Chondrocyte (in vitro differentiated cells): ENCODE measurements around the gene ABHD16B. TPM values are rescaled to one million over a fixed set of nuclear protein-coding genes. Genes with fewer than 3 reads are reported as not detected.
A peak's percentile ranks its signal among the peaks of the same experiment; 100 is the strongest.
"Not testable (repeated sequence)": the region's sequence is repeated elsewhere in the genome, so short reads cannot be mapped to it uniquely, and the experiment has no call there.

Experiments
- DNase-seq: peaks from one replicate; pipeline ENCODE4 v3.0.0; 2021; ENCODE audit warnings: mixed read lengths, low spot score
- H3K27ac Mint-ChIP-seq: one replicate; pipeline ENCODE4 v1.8.0; 2021; ENCODE audit warnings: mild to moderate bottlenecking, moderate library complexity, mixed read lengths; ENCODE audit not compliant: unreplicated experiment
- H3K27me3 Mint-ChIP-seq: 2 replicates; pipeline ENCODE4 v1.8.0; 2021; ENCODE audit warnings: low read depth, mixed read lengths
- H3K36me3 Mint-ChIP-seq: 2 replicates; pipeline ENCODE4 v1.8.0; 2021; ENCODE audit warnings: low read depth, mixed read lengths
- H3K4me1 Mint-ChIP-seq: 2 replicates; pipeline ENCODE4 v1.8.0; 2021; ENCODE audit warnings: low read depth, mild to moderate bottlenecking, mixed read lengths
- H3K4me3 Mint-ChIP-seq: one replicate; pipeline ENCODE4 v1.8.0; 2021; ENCODE audit warnings: mild to moderate bottlenecking, moderate library complexity, mixed read lengths; ENCODE audit not compliant: unreplicated experiment
- H3K9me3 Mint-ChIP-seq: 2 replicates; pipeline ENCODE4 v1.8.0; 2021; ENCODE audit warnings: low read depth, mixed read lengths
- total RNA-seq: library from RNA; stranded (reverse); gene quantifications from 3 replicates; pipeline ENCODE4 v1.2.1, GENCODE V29; 2021
- TF ChIP-seq, protein P1 (sequence below): fragments of 200-600 bp; sonication (generic); IDR thresholded peaks from 2 replicates; pipeline ENCODE4 v1.5.0; 2021; ENCODE audit warnings: antibody characterized with exemption, mild to moderate bottlenecking, moderate library complexity

The ABHD16B gene
- total RNA-seq, 1 donor from 2014 or later: not detected

DNA sequence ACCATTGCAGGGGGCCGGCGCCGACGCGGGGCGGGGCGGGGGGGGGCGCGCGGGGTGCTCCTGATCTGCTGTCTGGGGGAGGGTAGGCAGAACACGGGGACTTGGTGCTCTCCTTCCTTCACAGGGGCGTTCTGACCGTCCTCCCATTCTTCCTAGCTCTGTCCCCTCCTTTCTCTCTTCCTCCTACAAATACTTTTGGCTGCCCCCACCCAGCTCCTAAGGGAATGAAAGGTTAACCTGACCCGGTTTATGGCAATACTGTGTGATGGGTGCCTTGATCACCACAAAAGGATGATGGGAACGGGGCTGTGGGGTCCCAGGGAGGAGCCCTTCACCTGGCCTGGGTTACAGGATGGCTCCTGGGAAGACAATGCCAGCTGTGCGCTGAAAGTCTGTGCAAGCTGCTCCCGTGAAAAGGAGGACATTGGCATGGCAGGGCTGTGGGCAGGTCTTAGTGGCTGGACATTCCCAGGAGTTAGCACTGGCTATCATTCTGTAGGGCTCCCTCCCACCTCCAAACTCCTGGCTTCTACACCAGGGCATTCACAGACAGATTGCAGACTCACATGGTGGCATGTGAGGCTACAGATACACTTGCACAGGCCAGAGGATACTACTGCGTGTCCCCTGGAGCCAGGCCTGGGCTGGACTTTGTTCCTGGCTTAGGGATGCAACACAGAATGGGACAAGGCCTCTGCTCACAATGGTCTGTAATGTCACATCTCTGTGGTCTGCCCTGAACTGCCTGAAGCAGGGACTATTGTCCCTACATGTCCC is 1.9 kb downstream of the ABHD16B start:
- DNase-seq: no peak
- peak overlapping the region; percentile 92 for H3K4me3 Mint-ChIP-seq
- peaks cover 43% of the 10 kb centered on the region for H3K4me1 Mint-ChIP-seq
- TF ChIP-seq, protein P1, sequence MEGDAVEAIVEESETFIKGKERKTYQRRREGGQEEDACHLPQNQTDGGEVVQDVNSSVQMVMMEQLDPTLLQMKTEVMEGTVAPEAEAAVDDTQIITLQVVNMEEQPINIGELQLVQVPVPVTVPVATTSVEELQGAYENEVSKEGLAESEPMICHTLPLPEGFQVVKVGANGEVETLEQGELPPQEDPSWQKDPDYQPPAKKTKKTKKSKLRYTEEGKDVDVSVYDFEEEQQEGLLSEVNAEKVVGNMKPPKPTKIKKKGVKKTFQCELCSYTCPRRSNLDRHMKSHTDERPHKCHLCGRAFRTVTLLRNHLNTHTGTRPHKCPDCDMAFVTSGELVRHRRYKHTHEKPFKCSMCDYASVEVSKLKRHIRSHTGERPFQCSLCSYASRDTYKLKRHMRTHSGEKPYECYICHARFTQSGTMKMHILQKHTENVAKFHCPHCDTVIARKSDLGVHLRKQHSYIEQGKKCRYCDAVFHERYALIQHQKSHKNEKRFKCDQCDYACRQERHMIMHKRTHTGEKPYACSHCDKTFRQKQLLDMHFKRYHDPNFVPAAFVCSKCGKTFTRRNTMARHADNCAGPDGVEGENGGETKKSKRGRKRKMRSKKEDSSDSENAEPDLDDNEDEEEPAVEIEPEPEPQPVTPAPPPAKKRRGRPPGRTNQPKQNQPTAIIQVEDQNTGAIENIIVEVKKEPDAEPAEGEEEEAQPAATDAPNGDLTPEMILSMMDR: no peak
- H3K36me3 Mint-ChIP-seq: peaks cover 6% of the 10 kb centered on the region
- no peaks in the 10 kb centered on the region for H3K9me3 Mint-ChIP-seq
- no peaks in the 10 kb centered on the region for H3K27me3 Mint-ChIP-seq
- H3K27ac Mint-ChIP-seq: peak overlapping the region; percentile 96

DNA sequence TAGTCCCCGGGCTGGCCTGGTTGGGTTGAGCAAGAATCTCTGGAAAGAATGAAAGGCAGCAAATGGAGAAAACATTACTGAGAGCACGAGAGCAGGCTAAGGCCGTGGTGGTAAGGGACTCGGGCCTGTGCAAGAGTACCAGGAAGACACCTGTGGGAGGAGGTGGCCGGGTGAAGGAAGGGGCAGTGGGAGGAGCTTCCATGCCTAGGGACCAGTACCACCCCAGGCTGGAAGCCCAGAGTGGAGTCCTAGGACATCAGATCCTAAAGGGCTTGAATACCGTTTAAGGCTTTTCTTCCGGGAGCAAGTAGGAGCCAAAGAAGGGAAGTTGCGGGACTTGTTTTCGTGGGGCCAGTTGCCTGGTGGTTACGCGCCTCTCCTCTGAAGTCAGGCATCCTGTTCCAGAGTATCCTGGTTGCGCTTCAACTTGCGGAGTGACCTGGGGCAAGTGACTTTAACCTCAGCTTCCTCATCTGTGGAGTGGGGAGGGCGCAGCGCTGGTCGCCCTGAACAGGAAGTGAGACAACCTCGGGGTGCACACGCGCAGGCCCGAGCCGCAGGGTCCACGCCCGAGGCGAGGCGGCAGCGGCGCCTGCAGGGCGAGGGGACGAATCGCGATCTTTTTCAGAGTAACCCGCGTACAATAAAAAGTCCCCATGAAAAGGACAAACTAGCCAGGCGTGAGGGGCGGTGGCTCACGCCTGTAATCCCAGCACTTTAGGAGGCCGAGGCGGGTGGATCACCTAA is 2.7 kb downstream of the ABHD16B start:
- DNase-seq: no peak
- peak overlapping the region; percentile 96 for H3K27ac Mint-ChIP-seq
- peaks cover 8% of the 10 kb centered on the region for H3K36me3 Mint-ChIP-seq
- no peaks in the 10 kb centered on the region for H3K9me3 Mint-ChIP-seq
- peaks cover 37% of the 10 kb centered on the region for H3K4me1 Mint-ChIP-seq
- peak overlapping the region; percentile 92 for H3K4me3 Mint-ChIP-seq
- TF ChIP-seq, protein P1: peak; percentile 88
- no peaks in the 10 kb centered on the region for H3K27me3 Mint-ChIP-seq

DNA sequence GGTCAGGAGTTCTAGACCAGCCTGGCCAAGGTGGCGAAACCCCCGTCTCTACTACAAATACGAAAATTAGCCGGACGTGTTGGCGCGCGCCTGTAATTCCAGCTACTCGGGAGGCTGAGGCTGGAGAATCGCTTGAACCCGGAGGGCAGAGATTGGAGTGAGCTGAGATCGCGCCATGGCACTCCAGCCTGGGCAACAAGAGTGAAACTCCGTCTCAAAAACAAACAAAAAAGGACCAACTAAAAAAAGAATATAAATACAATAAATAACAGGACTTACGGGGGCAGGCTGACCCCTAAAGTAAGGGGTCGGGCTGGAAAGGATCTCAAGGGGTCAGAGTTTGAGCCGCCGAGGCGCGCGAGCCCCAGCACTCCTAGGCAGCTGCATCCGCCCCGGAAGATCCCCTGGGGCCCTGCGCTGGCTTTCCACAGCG is 3.3 kb downstream of the ABHD16B start:
- no peaks in the 10 kb centered on the region for H3K9me3 Mint-ChIP-seq
- no peaks in the 10 kb centered on the region for H3K27me3 Mint-ChIP-seq
- DNase-seq: no peak
- peaks cover 11% of the 10 kb centered on the region for H3K36me3 Mint-ChIP-seq
- H3K4me1 Mint-ChIP-seq: peaks cover 31% of the 10 kb centered on the region
- H3K27ac Mint-ChIP-seq: peak overlapping the region; percentile 96
- H3K4me3 Mint-ChIP-seq: peak overlapping the region; percentile 92
- TF ChIP-seq, protein P1: peak; percentile 64

DNA sequence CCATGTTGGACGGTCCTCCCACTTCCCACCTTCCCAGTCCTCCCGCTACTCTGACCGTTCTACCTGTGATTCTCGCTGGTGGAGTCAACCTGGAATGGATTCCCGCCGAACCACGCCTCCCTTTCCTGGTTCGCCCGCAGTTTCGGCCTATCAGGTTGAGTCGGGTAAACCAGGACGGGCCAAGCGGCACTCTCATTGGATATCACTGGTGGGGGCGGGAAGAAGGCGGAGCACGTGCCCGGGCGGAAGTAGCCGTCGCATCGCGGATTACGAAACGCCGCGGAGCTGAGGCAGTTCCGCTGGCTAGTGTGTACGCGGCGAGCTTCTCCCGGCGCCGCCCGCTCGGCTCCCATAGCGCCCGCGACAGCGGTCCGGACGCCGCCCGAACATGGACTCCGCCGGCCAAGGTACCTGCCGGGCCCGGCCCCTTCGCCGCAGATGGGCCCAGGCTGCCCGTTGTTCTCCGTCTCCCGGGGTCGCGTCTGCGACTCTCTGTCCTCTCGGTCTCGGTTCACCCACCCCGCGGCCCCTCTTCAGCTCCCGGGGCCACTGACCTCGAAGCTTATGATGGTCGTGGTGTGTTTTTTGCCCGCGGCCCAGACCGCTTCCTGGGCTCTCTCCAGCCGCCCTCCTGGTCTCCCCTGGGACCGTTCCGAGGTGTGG is 3.8 kb downstream of the ABHD16B start, which contains the start of gene TPD52L2:
Gene TPD52L2 (plus strand): TSS at position 293 of the 663 bp plus-strand sequence. CDS start 96 bp downstream, at position 389.
- TF ChIP-seq, protein P1: no peak
- Mint-ChIP-seq H3K4me1 (peaks cover 30% of the 10 kb centered on the region), H3K36me3 (peaks cover 14% of the 10 kb centered on the region), H3K27ac (peak within 1 kb of the TSS; percentile 96), H3K4me3 (peak within 1 kb of the TSS; percentile 92), H3K9me3 (no peaks in the 10 kb centered on the region), H3K27me3 (no peaks in the 10 kb centered on the region)
- peak; percentile 99 for DNase-seq

DNA sequence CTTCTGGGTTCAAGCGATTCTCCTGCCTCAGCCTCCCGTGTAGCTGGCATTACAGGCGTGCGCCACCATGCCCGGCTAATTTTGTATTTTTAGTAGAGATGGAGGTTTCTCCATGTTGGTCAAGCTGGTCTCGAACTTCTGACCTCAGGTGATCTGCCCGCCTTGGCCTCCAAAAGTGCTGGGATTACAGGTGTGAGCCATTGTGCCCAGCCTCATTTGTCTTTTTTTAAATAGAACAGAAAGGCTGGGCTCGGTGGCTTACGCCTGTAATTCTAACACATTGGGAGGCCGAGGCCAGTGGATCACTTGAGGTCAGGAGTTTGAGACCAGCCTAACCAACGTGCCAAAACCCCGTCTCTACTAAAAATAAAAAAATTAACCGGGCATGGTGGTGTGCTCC is 5.7 kb downstream of the ABHD16B start:
- peak overlapping the region; percentile 45 for H3K4me3 Mint-ChIP-seq
- H3K4me1 Mint-ChIP-seq: peaks cover 30% of the 10 kb centered on the region
- H3K9me3 Mint-ChIP-seq, DNase-seq, H3K27me3 Mint-ChIP-seq, H3K27ac Mint-ChIP-seq: not testable (repeated sequence)
- H3K36me3 Mint-ChIP-seq: peaks cover 18% of the 10 kb centered on the region
